Astrocyte of the spinal cord (primary cell): ENCODE measurements around the gene SHISA6.

Experiments
- DNase-seq: peaks from one replicate; pipeline ENCODE4 v3.0.0; 2011; ENCODE audit warnings: low read depth, low spot score
- H3K4me3 ChIP-seq: 2 replicates; pipeline ENCODE4 v1.5.1; 2011; ENCODE audit warnings: low read depth, mild to moderate bottlenecking, low read length, moderate library complexity
- in situ Hi-C: cut with HindIII; loops from 2 replicates; pipeline ENCODE4 v1.10.0; 2017; ENCODE audit warnings: low sequenced_read_pairs
- TF ChIP-seq, protein P1 (sequence below): IDR thresholded peaks from 2 replicates; pipeline ENCODE4 v1.5.1; 2012; ENCODE audit warnings: low read depth, mild to moderate bottlenecking, low read length, inconsistent platforms

The SHISA6 gene

DNA sequence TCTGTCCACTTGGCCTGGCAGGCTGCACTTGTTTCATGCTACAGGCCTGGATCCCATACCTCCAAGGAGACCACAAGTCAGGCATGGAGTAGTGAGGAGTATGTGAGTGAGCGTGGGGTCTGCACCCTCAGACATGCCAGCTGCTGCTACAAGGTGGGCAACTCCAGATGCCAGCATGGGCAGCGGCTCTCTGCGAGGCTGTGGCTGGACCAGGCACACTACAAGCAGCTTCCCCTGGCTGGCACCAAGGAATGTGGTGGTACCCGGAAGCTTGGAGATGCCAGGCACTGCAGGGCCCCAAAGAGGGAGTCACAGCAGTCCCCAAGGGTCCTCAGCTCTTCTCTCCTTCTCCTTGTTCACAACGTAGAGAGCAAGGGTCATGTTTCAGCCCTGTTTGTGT lies 341.2 kb downstream of the SHISA6 start:
- no peak overlapping the region for H3K4me3 ChIP-seq
- TF ChIP-seq, protein P1, sequence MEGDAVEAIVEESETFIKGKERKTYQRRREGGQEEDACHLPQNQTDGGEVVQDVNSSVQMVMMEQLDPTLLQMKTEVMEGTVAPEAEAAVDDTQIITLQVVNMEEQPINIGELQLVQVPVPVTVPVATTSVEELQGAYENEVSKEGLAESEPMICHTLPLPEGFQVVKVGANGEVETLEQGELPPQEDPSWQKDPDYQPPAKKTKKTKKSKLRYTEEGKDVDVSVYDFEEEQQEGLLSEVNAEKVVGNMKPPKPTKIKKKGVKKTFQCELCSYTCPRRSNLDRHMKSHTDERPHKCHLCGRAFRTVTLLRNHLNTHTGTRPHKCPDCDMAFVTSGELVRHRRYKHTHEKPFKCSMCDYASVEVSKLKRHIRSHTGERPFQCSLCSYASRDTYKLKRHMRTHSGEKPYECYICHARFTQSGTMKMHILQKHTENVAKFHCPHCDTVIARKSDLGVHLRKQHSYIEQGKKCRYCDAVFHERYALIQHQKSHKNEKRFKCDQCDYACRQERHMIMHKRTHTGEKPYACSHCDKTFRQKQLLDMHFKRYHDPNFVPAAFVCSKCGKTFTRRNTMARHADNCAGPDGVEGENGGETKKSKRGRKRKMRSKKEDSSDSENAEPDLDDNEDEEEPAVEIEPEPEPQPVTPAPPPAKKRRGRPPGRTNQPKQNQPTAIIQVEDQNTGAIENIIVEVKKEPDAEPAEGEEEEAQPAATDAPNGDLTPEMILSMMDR: no peak
- DNase-seq: no peak
- in situ Hi-C loops: no loop called here

- TF ChIP-seq, protein P1: no peak
- in situ Hi-C loops: no loop called here
- H3K4me3 ChIP-seq: no peak overlapping the region
- no peak for DNase-seq
Observed at GRCh38 chr17:11583306-11583992, 342.4 kb downstream of the SHISA6 start.

GRCh38 chr17:11589716-11590115 lies 348.7 kb downstream of the SHISA6 start:
- DNase-seq: no peak
- in situ Hi-C loops: no loop called here
- no peak overlapping the region for H3K4me3 ChIP-seq
- TF ChIP-seq, protein P1: no peak

GRCh38 chr17:11598274-11599221 lies 357.5 kb downstream of the SHISA6 start, which contains the start of gene DNAH9:
Gene DNAH9, plus strand, starts transcription at chr17:11598470. Its CDS starts 29 bp downstream, at chr17:11598499.
- H3K4me3 ChIP-seq: peak within 1 kb of the TSS; percentile 2
- peak; percentile 22 for DNase-seq
- TF ChIP-seq, protein P1: no peak
- in situ Hi-C loops: no loop called here

- in situ Hi-C loops: no loop called here
- DNase-seq: no peak
- TF ChIP-seq, protein P1: no peak
- H3K4me3 ChIP-seq: no peak overlapping the region
Observed at GRCh38 chr17:11601661-11602060, 360.6 kb downstream of the SHISA6 start.

DNA sequence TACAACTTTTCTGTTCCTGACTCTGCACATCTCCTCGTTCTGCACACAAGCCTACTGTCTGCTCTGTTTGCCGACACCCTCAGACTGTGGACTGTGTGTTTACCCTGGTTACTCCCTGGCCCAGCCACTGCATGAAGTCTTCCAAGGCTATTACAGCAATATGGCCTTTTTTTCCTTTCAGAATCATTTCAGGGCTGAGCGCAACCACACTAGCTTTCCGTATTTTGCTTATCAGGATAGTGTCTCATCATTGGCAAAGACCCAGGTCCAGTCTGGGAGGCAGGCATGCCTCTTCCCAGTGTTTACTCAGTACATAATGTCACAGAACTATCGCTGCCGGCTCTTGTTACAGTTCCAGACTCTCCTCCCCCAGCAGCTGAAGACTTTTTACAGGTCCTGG lies 367.4 kb downstream of the SHISA6 start:
- DNase-seq: no peak
- TF ChIP-seq, protein P1: no peak
- H3K4me3 ChIP-seq: no peak overlapping the region
- in situ Hi-C loops: no loop called here
